A172 (cell line): ENCODE data around the gene OR13G1. TPM values are rescaled to one million over a fixed set of nuclear protein-coding genes. Genes with fewer than 3 reads are reported as not detected.
"Not testable (repeated sequence)": the region's sequence is repeated elsewhere in the genome, so short reads cannot be mapped to it uniquely, and the experiment has no call there.

Experiments
- DNase-seq: peaks from one replicate; pipeline ENCODE4 v3.0.0-alpha.2; 2015; ENCODE audit warnings: low spot score
- total RNA-seq: library from RNA; depleted of rRNA; stranded (reverse); fragments of >200 nt; shearing (Covaris generic); gene quantifications from 2 replicates; pipeline ENCODE4 v1.2.3, GENCODE V29; 2014; rRNA removed

OR13G1 gene
- not detected in 2 replicates for total RNA-seq

DNA sequence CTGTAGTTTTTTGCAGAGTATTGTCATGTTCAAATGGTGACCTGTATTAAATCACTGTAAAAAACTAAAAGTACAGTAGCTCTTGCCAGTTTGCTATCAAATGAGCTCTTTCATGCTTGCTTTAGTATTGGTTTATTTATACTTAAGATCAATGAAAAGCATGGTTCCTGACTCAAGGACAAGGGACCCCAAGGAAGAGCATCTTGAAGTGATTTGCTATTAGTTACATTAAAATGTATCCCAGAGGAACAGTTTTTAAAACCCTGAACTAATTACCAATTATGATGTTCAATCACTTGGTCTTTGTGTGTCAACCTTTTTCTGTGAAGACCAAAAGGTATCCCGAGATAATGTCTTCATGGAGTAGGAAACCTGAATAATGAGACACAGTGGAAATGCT, at the start of gene OR13G1:
Gene OR13G1 (minus strand): TSS at position 101 of the 400 bp plus-strand sequence. CDS start 6,698 bp downstream, outside the sequence.
- no peak for DNase-seq

DNA sequence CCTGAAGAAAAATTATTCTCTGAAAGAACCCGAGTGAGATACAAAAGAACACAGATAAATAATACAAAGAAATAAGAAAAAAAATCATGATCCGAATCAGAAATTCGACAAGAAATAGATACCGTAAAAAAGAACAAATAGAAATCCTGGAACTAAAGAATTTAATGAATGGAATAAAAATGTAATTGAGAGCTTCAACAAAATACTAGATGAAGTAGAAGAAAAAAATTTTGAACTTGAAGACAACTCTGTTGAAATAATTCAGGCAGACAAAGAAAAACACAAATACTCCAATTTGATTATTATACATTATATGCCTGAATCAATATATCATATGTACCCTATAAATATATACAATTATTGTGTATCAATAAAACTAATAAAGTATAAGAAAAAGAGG, 41.7 kb upstream of the OR13G1 start:
- no peak for DNase-seq

DNA sequence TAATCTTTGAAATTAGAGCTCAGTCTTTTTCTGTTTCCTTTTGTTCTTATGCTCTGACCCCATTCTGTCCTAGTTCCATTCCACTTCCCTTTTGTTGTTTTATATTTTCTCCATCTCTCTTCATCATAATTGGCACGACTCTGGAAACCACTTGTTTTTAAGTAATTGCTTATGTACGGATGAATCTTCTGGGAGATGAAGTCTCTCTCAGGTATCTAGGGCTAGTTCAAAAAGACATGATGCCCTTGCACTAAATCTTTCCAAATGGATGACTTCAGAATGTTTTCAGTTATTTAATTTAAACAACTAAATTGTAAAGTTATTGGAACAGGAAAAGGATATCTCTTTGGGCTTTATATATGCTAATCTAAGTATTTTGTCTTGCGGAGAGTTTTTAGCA, 37.0 kb upstream of the OR13G1 start, which contains the start of gene OR6F1:
Gene OR6F1 (minus strand): TSS at position 101 of the 400 bp plus-strand sequence. CDS start 3,891 bp downstream, outside the sequence.
- no peak for DNase-seq

DNA sequence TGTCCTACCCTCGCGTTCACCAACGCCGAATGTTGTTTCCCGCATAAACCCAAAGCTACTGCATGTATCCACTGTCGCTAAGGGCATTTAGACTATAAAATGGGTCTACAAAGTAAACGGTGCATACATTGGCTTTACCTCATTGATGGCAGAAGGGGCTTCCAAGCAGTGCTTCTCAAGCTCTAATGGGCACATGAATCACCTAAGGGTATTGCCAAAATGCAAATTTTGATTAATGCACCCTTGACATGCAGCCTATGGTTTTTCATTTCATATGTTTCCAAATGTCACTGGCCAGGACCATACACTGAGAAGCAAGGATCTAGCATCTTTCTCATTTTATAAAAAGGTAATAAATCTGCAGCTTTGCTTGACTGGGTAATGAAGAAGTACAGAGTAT, 34.2 kb upstream of the OR13G1 start:
- no peak for DNase-seq

- not testable (repeated sequence) for DNase-seq
Observed at GRCh38 chr1:247710681-247711080, 31.1 kb upstream of the OR13G1 start.

- DNase-seq, result no peak
Observed at GRCh38 chr1:247701338-247701737, 21.8 kb upstream of the OR13G1 start.

DNA sequence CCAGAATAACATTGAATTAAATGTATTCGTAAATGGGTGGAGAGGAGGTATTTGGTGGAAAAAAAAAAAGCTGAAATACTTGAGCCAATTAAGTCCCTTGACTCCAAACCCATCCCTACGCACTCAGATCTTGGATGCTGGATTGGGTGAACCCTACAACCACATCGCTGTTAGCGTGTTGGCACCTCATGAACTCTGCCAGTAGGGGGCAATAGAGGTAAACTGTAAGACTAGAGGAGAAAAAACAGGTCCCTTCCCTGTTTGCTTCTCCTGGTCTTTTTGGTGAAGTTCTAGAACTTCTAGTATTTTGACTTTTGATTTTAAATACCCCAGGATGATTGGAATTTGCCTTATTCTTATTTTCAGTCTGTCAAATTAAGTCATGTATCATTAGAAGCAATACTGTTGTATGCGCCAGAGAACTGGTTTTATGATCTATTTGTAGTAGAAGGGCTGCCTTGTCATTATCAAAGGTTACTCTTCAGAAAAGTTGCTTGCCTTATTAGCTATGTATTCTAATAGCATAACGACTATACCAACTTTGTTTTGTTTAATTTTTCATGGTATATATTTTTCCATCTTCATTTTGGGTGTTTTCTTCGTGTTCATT, 1.9 kb upstream of the OR13G1 start:
- DNase-seq, result peak; percentile 69

- DNase-seq, result no peak
Observed at GRCh38 chr1:247680171-247680570, 632 bp upstream of the OR13G1 start.

DNA sequence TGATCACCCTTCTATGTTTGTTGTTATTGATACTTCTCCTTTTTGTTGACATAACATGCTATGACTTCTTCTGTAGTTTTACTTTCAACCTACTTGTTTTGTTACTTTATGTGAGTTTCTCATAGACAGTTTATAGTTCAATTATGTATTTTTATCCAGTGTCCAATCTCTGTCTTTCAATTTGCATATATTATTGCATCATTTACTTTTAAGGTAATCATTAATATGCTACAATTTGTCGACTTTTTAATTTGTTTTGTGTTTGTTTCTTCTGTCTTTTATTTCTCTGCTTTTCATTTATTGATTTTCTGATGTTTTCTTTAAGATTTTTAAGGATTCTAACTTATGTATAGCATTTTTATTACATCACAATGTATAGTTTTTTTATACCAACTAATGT, 10.3 kb downstream of the OR13G1 start:
- DNase-seq, result no peak

GRCh38 chr1:247656221-247656875, 23.2 kb downstream of the OR13G1 start:
- DNase-seq, result no peak

- no peak for DNase-seq
Observed at GRCh38 chr1:247653040-247653439, 26.5 kb downstream of the OR13G1 start.

DNA sequence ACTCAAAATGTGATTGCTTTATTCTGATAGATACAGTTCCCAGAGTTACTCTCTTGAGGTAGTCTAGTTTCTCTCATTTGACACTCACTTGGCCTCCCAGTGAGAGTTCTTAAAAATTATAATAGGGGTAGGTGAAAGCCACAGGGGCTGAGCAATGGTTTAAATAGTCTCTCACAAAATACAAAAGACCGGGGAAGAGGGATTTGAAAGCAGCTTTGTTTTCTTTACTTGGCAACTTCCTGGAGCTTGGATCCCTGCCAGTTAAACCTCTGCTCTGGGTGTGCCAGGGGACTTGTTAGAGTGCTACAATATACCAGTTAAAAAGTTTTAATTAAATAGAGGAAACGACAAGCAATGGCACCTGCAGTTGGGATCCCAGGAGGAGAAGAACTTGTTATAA, 31.7 kb downstream of the OR13G1 start:
- no peak for DNase-seq

- DNase-seq, result no peak
Observed at GRCh38 chr1:247646867-247647266, 32.7 kb downstream of the OR13G1 start.

GRCh38 chr1:247642742-247643141, 36.8 kb downstream of the OR13G1 start:
- no peak for DNase-seq

DNA sequence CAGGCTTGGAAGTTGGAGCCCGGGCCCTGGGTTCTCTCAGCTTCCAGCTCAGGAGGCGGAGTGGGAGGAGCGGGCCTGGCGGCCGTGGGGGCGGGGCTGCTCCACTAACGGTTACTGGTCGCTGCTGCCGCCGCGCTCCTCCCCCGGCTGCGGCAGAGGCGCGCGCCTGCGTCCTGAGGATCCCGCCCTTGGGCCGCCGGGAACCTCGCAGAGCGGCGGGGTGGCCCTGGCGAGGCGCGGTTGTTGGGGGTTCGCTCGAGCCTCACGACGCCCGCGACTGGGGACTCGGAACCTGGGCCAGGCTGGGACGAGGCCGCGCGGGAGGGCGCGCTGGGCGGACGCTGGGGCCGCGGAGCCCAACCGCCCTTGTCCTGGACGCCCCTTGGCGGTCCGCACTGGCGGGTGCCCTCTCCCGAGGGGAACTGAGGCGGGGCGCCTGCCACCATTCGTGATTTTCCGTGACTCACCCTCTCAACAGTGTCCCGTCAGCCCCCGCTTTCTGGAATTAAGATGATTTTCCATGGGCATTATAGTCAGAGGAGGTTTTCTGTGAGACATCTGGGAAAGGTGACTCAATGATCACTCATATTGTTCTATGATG, 40.1 kb downstream of the OR13G1 start:
- no peak for DNase-seq

GRCh38 chr1:247638781-247639180, 40.8 kb downstream of the OR13G1 start:
- no peak for DNase-seq

DNA sequence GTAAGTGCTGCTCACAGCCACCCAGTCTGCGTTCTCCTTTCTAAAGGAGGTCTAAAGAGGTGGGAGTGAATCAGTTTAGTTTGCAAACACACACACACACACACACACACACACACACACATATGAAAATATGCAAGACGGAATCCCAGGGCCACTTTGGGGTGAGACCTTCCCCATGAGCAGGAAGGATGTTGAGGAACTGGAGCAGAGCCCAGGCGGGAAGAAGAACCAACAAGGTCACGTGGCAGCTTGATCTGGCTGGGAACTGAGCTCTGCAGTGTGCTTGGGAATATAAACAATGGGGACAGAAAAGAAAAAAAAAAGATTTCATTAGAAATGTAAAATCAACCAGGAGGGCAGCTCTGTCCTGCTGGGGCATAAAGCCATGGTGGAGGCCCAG, 41.5 kb downstream of the OR13G1 start:
- DNase-seq, result no peak

- DNase-seq, result no peak
Observed at GRCh38 chr1:247627951-247628350, 51.6 kb downstream of the OR13G1 start.

Other genes starting within 250 kb of the OR13G1 start
- not detected in 2 replicates for gene OR2B11, start 221.6 kb downstream of the OR13G1 start, total RNA-seq
- gene OR2C3, start 143.3 kb downstream of the OR13G1 start, total RNA-seq, result not detected in 2 replicates
- gene GCSAML, start 130.6 kb downstream of the OR13G1 start, total RNA-seq, result 0.10 TPM in 1 of 2 replicates, not detected in the other
- gene OR2G2, start 91.4 kb downstream of the OR13G1 start, total RNA-seq, result not detected in 2 replicates
- gene OR2G3, start 74.2 kb downstream of the OR13G1 start, total RNA-seq, result not detected in 2 replicates
- not detected in 2 replicates for gene OR6F1, start 36.9 kb upstream of the OR13G1 start, total RNA-seq
- gene OR14K1, start 58.9 kb upstream of the OR13G1 start, total RNA-seq, result not detected in 2 replicates
- not detected in 2 replicates for gene OR14A2, start 68.4 kb upstream of the OR13G1 start, total RNA-seq
- gene OR1C1, start 80.8 kb upstream of the OR13G1 start, total RNA-seq, result not detected in 2 replicates
- not detected in 2 replicates for gene OR14A16, start 144.4 kb upstream of the OR13G1 start, total RNA-seq
- gene OR11L1, start 162.2 kb upstream of the OR13G1 start, total RNA-seq, result not detected in 2 replicates
- not detected in 2 replicates for gene TRIM58, start 177.4 kb upstream of the OR13G1 start, total RNA-seq
- not detected in 2 replicates for gene OR2W3, start 215.8 kb upstream of the OR13G1 start, total RNA-seq
- gene OR2T8, start 240.5 kb upstream of the OR13G1 start, total RNA-seq, result not detected in 2 replicates
- gene OR2AJ1, start 245.2 kb upstream of the OR13G1 start, total RNA-seq, result not detected in 2 replicates